Mammary epithelial cell (primary cell): ENCODE data around the gene TMEM182.

Experiments used
- EZH2 ChIP-seq: IDR thresholded peaks from 2 replicates; pipeline ENCODE4 v1.6.1; 2012; ENCODE audit warnings: low read length, inconsistent platforms, borderline replicate concordance
- TF ChIP-seq, protein P1 (sequence below), 2 donors: IDR thresholded peaks in 1 of 2; conservative IDR thresholded peaks in 1 of 2; 2 replicates each; pipeline ENCODE4 v1.5.1; 2011 to 2012; ENCODE audit warnings: inconsistent platforms in 2 of 2, low read length in 2 of 2, mild to moderate bottlenecking in 2 of 2, control low read depth in 1 of 2, low read depth in 1 of 2; ENCODE audit not compliant: insufficient read depth in 1 of 2; ENCODE audit errors: extremely low read depth in 1 of 2

DNA sequence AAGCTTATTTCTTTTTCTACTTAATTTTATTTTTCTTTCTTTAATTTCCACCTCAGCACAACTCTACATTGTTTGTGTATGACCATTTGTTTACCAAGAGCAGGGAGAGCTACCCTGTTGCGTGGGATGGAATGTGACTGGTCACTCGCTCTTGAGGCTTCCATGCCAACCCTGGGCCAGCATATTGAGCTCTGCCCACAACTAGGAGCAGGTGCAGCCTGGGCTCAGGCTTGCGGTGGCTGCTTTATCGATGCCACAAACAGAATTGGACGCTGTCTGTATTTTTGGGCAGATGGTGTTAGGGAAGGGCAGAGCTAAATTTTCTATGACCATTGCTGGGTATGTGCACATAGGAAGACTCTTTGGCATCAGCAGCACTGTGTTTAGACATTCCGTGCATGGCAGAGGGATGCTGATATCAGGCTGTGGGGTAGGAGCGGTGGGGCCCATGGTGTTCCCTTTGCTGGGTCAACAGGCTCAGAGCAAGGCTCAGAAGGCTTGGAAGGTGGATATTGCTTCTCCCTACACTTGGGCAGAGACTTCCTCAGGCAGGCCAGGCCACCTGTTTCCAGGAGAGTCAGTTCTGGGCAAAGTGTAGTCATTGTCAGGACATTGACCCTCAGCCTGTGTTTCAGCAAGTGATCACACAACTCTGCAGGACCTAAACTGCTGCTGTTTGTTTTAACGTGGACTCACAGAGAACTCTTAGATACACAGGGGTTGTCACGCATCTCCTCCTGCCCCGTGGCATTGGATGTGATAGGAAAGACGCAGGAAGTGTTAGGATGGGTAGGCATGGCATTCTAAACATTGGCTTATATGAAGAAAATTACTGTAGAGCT lies 40.2 kb downstream of the TMEM182 start:
- TF ChIP-seq, protein P1, sequence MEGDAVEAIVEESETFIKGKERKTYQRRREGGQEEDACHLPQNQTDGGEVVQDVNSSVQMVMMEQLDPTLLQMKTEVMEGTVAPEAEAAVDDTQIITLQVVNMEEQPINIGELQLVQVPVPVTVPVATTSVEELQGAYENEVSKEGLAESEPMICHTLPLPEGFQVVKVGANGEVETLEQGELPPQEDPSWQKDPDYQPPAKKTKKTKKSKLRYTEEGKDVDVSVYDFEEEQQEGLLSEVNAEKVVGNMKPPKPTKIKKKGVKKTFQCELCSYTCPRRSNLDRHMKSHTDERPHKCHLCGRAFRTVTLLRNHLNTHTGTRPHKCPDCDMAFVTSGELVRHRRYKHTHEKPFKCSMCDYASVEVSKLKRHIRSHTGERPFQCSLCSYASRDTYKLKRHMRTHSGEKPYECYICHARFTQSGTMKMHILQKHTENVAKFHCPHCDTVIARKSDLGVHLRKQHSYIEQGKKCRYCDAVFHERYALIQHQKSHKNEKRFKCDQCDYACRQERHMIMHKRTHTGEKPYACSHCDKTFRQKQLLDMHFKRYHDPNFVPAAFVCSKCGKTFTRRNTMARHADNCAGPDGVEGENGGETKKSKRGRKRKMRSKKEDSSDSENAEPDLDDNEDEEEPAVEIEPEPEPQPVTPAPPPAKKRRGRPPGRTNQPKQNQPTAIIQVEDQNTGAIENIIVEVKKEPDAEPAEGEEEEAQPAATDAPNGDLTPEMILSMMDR (conservative IDR thresholded peaks at IDR 0.05 in 1 of 2, IDR thresholded peaks at IDR 0.05 in 1 of 2; ENCODE audit: extremely low read depth in 1 of 2, insufficient read depth in 1 of 2, low read depth in 1 of 2, low read length in 2 of 2) = no peak
- TF ChIP-seq EZH2 = no peak
